RWPE1 (cell line): ENCODE measurements around the gene ZNF502.

Experiments used
- CTCF ChIA-PET: fragments of 350-600 bp; sonication (Branson Sonifier 250); formaldehyde crosslinking; extraction: SDS; loops from one replicate; lab custom pipeline; 2021; lab: Yijun Ruan, JAX
- POLR2A ChIA-PET: fragments of 400-600 bp; formaldehyde crosslinking; extraction: SDS; loops from one replicate; lab custom pipeline; 2020; ENCODE audit warnings: antibody characterized with exemption; ENCODE audit not compliant: low non-redundant PET; lab: Yijun Ruan, JAX
- DNase-seq: peaks from one replicate; pipeline ENCODE4 v3.0.0; 2012; ENCODE audit warnings: low spot score
- H3K27ac ChIP-seq: fragments of 450-650 bp; 2 replicates; pipeline ENCODE4 v1.5.1; 2017
- CTCF ChIP-seq: fragments of 450-650 bp; conservative IDR thresholded peaks from 2 replicates; pipeline ENCODE4 v1.5.1; 2017; ENCODE audit warnings: low read depth, mild to moderate bottlenecking

Gene ZNF502

GRCh38 chr3:44680921-44681455 is 31.5 kb upstream of the ZNF502 start:
- no peak for DNase-seq
- ChIA-PET CTCF (no interaction called here), POLR2A (no interaction called here)
- no peak overlapping the region for H3K27ac ChIP-seq
- TF ChIP-seq CTCF = no peak

GRCh38 chr3:44682182-44682896 is 30.1 kb upstream of the ZNF502 start:
- no peak overlapping the region for H3K27ac ChIP-seq
- ChIA-PET CTCF (no interaction called here), POLR2A (no interaction called here)
- no peak for DNase-seq
- TF ChIP-seq CTCF = no peak

- no peak for TF ChIP-seq CTCF
- peak; percentile 71 for DNase-seq
- CTCF ChIA-PET = no interaction called here
- POLR2A ChIA-PET = no interaction called here
- H3K27ac ChIP-seq = peak overlapping the region; percentile 51
Observed at GRCh38 chr3:44685128-44685800, 27.2 kb upstream of the ZNF502 start.

GRCh38 chr3:44687898-44688297 is 24.6 kb upstream of the ZNF502 start:
- no peak for DNase-seq
- no peak for TF ChIP-seq CTCF
- ChIA-PET POLR2A (no interaction called here), CTCF (no interaction called here)
- no peak overlapping the region for H3K27ac ChIP-seq

GRCh38 chr3:44721231-44722102 is 9.0 kb downstream of the ZNF502 start:
- POLR2A ChIA-PET = no interaction called here

More at GRCh38 chr3:44721231-44722102, 9.0 kb downstream of the ZNF502 start:
- no peak overlapping the region for H3K27ac ChIP-seq
- no peak for DNase-seq
- no peak for TF ChIP-seq CTCF
- CTCF ChIA-PET = interaction anchor here (0.8 kb wide), 1 partner anchor 43 kb away, joined by 5 read pairs; no protein-coding TSS in a partner anchor
